Mammary epithelial cell (primary cell): ENCODE results near the gene BICDL1.

Experiments
- EZH2 ChIP-seq: IDR thresholded peaks from 2 replicates; pipeline ENCODE4 v1.6.1; 2012; ENCODE audit warnings: low read length, inconsistent platforms, borderline replicate concordance
- TF ChIP-seq, protein P1 (sequence below), 2 donors: IDR thresholded peaks in 1 of 2; conservative IDR thresholded peaks in 1 of 2; 2 replicates each; pipeline ENCODE4 v1.5.1; 2011 to 2012; ENCODE audit warnings: inconsistent platforms in 2 of 2, low read length in 2 of 2, mild to moderate bottlenecking in 2 of 2, control low read depth in 1 of 2, low read depth in 1 of 2; ENCODE audit not compliant: insufficient read depth in 1 of 2; ENCODE audit errors: extremely low read depth in 1 of 2

GRCh38 chr12:120096671-120097202 is 107.7 kb downstream of the BICDL1 start:
- TF ChIP-seq, protein P1, sequence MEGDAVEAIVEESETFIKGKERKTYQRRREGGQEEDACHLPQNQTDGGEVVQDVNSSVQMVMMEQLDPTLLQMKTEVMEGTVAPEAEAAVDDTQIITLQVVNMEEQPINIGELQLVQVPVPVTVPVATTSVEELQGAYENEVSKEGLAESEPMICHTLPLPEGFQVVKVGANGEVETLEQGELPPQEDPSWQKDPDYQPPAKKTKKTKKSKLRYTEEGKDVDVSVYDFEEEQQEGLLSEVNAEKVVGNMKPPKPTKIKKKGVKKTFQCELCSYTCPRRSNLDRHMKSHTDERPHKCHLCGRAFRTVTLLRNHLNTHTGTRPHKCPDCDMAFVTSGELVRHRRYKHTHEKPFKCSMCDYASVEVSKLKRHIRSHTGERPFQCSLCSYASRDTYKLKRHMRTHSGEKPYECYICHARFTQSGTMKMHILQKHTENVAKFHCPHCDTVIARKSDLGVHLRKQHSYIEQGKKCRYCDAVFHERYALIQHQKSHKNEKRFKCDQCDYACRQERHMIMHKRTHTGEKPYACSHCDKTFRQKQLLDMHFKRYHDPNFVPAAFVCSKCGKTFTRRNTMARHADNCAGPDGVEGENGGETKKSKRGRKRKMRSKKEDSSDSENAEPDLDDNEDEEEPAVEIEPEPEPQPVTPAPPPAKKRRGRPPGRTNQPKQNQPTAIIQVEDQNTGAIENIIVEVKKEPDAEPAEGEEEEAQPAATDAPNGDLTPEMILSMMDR (conservative IDR thresholded peaks at IDR 0.05 in 1 of 2, IDR thresholded peaks at IDR 0.05 in 1 of 2; ENCODE audit: extremely low read depth in 1 of 2, insufficient read depth in 1 of 2, low read depth in 1 of 2, low read length in 2 of 2): no peak
- TF ChIP-seq EZH2: no peak
